Heart right ventricle (tissue), 16 donors: ENCODE measurements around the gene KIAA1328. TPM values are rescaled to one million over a fixed set of nuclear protein-coding genes. Genes with fewer than 3 reads are reported as not detected.
A peak's percentile ranks its signal among the peaks of the same experiment; 100 is the strongest.
"Not testable (repeated sequence)": the region's sequence is repeated elsewhere in the genome, so short reads cannot be mapped to it uniquely, and the experiment has no call there.

Experiments
- ATAC-seq, 8 donors: fragments of 200-7000 bp; cut with Tn5 transposase; one replicate each; pipeline ENCODE4 v1.9.1; 2020; ENCODE audit warnings: mild to moderate bottlenecking in 8 of 8, moderate library complexity in 8 of 8, moderate number of reproducible peaks in 1 of 8
- DNase-seq, 2 donors: peaks; one replicate each; pipeline ENCODE4 v3.0.0-alpha.2; 2020
- H3K27ac ChIP-seq, 10 donors: fragments of 200-600 bp; sonication (generic) in 2 of 10; one replicate each; pipeline versions ENCODE4 v1.5.0 to v1.8.0; 2020 to 2022; ENCODE audit warnings: mild to moderate bottlenecking in 3 of 10
- H3K27me3 ChIP-seq, 7 donors: fragments of 200-600 bp; one replicate each; pipeline ENCODE4 v1.8.0; 2021 to 2022; ENCODE audit warnings: mild to moderate bottlenecking in 2 of 7
- H3K36me3 ChIP-seq, 9 donors: fragments of 200-600 bp; sonication (generic) in 1 of 9; one replicate each; pipeline versions ENCODE4 v1.5.0 to v1.8.0; 2020 to 2022; ENCODE audit warnings: mild to moderate bottlenecking in 2 of 9
- H3K4me1 ChIP-seq, 9 donors: fragments of 200-600 bp; sonication (generic) in 1 of 9; one replicate each; pipeline versions ENCODE4 v1.5.0 to v1.8.0; 2020 to 2022; ENCODE audit warnings: mild to moderate bottlenecking in 4 of 9
- H3K4me3 ChIP-seq, 10 donors: fragments of 200-600 bp; sonication (generic) in 2 of 10; one replicate each; pipeline versions ENCODE4 v1.5.0 to v1.8.0; 2020 to 2022; ENCODE audit warnings: mild to moderate bottlenecking in 7 of 10, moderate library complexity in 2 of 10
- H3K9me3 ChIP-seq, 11 donors: fragments of 200-600 bp in 10 of 11; sonication (generic) in 2 of 11; one replicate each; pipeline versions ENCODE4 v1.5.0 to v1.8.0; 2013 to 2022; ENCODE audit warnings: mild to moderate bottlenecking in 2 of 11, control low read depth in 1 of 11, moderate library complexity in 1 of 11
- WGBS, 2 donors: extraction: QIAGEN DNeasy Blood & Tissue Kit; methylation state at CpG; one replicate each; pipeline ENCODE4 v1.1.7; 2013; ENCODE audit warnings: inconsistent platforms in 1 of 2; 5-methylcytosine and 5-hydroxymethylcytosine counted together
- intact Hi-C, 10 donors: fragments of 100-400 bp; cut with DNase I; formaldehyde crosslinking; loops; one replicate each; pipeline versions ENCODE4 v1.11.1 to v1.14.2; 2022
- polyA plus RNA-seq, 2 donors: library from polyadenylated mRNA; stranded (reverse); fragments of 200-250 nt; gene quantifications; one replicate each; pipeline ENCODE4 v1.2.3, GENCODE V29; 2013
- total RNA-seq, 10 donors: library from RNA; stranded (reverse); fragmentation: NEBNext Ultra II Directional in 3 of 10; extraction: Animal tissue kit (Norgen Biotek cat#: 25700) in 3 of 10; gene quantifications; one replicate each; pipeline versions ENCODE4 v1.2.1 to v1.2.4, GENCODE V29; 2021 to 2023
- TF ChIP-seq, protein P1 (sequence below), 9 donors: fragments of 200-600 bp; sonication (generic) in 2 of 9; IDR thresholded peaks; one replicate each; pipeline versions ENCODE4 v1.5.0 to v1.8.0; 2021 to 2022; ENCODE audit warnings: antibody characterized with exemption in 9 of 9, mild to moderate bottlenecking in 5 of 9, moderate library complexity in 1 of 9
- donor health status: Arrhythmogenic right ventricular cardiomyopathy.
- donor health status: ischemic (EF 13 %, LVEDD 7.1; RV severe dilation, severe dysfunction).
- donor health status: healthy with polysubstance abuse.
- donor health status: DM: no; HTN: yes; CAD: no.
- donor health status: DM: no; HTN: no; CAD: no.
- donor health status: ischemic (EF 25% LVEDD 6.9; RV normal size, moderate dysfunction).
- donor health status: ischemic (EF 25% LVEDD 5.7; RV mildly dilated, moderate dysfunction).
- donor health status: healthy.
- donor health status: DM: yes; HTN: yes; CAD: no.
- donor health status: Ischemic cardiomyopathy.
- donor health status: ischemic (EF 35%, LVEDD 5.7; RV mildly dilated, moderate dysfunction).
- donor health status: nonischemic (EF 11% LVEDD 7.7; RV severe dilation, severe dysfunction).
- donor health status: DM: yes; HTN: yes; CAD: no.
- donor health status: PGD.
- donor health status: ischemic (EF 29% LVEDD 5.4; RV normal size, mild dysfunction).
- donor health status: nonischemic (EF 23%, LVEDD 6.1; RV moderate dilation, normal function).

The KIAA1328 gene
- total and polyA plus RNA-seq, 12 donors: 1.9 to 6.3 (median 5.1) TPM

DNA sequence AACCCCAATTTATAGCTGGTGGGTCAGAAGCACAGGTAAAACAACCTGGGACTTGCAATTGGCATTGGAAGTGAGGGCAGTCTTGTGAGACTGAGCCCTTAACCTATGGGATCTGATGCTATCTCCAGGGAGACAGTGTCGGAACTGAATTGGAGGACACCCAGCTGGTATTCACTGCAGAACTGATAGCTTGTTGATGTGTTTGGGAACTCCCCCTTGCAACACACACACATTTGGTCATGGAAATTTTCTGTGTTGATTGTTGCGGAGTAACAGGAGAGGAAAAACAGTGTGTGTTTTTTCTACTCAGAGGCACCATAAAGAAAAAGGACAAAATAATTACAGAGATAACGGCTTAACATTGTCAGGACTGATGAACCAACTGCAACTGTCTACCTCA is 16.2 kb upstream of the KIAA1328 start:
- ATAC-seq (peak in 2 of 8 donors; percentile 14 to 19), DNase-seq (no peak)
- Histone ChIP-seq H3K27ac (no peak overlapping the region), H3K4me1 (peaks cover 0 to 23% (median 9%) of the 10 kb centered on the region in 9 donors), H3K36me3 (peaks cover 0 to 53% (median 3%) of the 10 kb centered on the region in 9 donors), H3K27me3 (no peaks in the 10 kb centered on the region), H3K4me3 (no peak overlapping the region), H3K9me3 (no peaks in the 10 kb centered on the region)
- intact Hi-C loops: no loop called here
- WGBS, 2 donors: 72 to 80% methylated on average over 3 of the region's 3 CpGs
- TF ChIP-seq, protein P1, sequence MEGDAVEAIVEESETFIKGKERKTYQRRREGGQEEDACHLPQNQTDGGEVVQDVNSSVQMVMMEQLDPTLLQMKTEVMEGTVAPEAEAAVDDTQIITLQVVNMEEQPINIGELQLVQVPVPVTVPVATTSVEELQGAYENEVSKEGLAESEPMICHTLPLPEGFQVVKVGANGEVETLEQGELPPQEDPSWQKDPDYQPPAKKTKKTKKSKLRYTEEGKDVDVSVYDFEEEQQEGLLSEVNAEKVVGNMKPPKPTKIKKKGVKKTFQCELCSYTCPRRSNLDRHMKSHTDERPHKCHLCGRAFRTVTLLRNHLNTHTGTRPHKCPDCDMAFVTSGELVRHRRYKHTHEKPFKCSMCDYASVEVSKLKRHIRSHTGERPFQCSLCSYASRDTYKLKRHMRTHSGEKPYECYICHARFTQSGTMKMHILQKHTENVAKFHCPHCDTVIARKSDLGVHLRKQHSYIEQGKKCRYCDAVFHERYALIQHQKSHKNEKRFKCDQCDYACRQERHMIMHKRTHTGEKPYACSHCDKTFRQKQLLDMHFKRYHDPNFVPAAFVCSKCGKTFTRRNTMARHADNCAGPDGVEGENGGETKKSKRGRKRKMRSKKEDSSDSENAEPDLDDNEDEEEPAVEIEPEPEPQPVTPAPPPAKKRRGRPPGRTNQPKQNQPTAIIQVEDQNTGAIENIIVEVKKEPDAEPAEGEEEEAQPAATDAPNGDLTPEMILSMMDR (IDR thresholded peaks at IDR 0.05): no peak

DNA sequence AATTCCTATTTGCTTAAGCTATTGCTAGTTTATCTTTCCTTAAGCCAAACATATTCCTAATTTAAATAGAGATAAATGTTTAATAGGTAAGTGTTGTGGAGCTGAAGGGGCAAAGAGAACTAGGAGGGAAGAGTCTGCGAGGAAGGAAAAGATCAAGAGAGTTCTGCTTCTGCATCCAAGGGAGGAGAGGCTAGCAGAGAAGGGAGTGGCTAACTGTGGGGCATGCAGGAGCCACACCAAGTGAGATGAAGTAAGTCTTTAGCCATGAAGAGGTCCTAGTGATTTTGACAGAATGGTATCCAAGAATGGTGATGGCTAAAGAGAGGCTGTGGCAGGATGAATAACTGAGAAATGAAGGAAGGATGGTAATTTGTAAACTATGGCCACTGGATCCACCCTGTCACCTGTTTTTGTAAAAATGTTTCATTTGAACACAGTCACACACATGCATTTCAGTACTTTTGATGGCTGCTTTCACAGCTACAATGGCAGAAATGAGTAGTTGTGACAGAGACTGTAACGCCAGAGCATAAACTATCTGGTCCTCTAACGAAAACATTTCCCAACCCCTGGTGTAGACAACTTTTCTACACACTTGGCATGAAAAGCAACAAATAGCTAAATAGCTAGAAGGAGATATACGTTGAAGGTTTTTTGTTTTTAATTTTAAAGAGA is 15.7 kb upstream of the KIAA1328 start:
- 89 to 92% methylated on average over 4 of the region's 4 CpGs for WGBS, 2 donors
- no peaks in the 10 kb centered on the region for H3K9me3 ChIP-seq
- DNase-seq: no peak
- H3K27ac ChIP-seq: no peak overlapping the region
- H3K4me1 ChIP-seq: peaks cover 0 to 23% (median 9%) of the 10 kb centered on the region in 9 donors
- H3K36me3 ChIP-seq: peaks cover 0 to 53% (median 7%) of the 10 kb centered on the region in 9 donors
- peak in 1 of 8 donors; percentile 9 for ATAC-seq
- no peaks in the 10 kb centered on the region for H3K27me3 ChIP-seq
- no peak overlapping the region for H3K4me3 ChIP-seq
- intact Hi-C loops: no loop called here
- TF ChIP-seq, protein P1 (IDR thresholded peaks at IDR 0.05): no peak

DNA sequence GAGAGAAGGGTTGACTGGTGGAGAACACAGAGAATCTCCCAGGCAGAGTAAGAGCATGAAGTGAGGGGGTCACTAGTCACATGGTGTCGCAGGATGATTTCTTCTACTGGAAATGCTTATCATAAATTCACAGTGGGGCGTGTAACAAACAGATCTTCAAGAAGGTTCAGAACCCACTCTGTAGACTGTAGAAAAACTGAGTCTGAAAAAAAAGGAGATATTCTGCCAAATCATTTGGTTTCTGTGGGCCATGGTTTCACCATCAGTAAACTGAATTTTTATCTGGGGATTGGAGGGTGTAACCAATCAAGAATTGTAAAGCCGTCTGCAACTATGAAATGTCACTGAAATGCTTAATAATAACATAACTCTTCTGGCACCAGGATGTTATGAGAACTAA is 15.1 kb upstream of the KIAA1328 start:
- Histone ChIP-seq H3K27me3 (no peaks in the 10 kb centered on the region), H3K36me3 (peaks cover 0 to 58% (median 11%) of the 10 kb centered on the region in 9 donors), H3K4me1 (peaks cover 0 to 23% (median 9%) of the 10 kb centered on the region in 9 donors), H3K9me3 (no peaks in the 10 kb centered on the region), H3K4me3 (no peak overlapping the region), H3K27ac (no peak overlapping the region)
- ATAC-seq (no peak), DNase-seq (no peak)
- intact Hi-C loops: no loop called here
- WGBS, 2 donors: 90 to 92% methylated on average over 3 of the region's 3 CpGs
- TF ChIP-seq, protein P1 (IDR thresholded peaks at IDR 0.05): no peak

DNA sequence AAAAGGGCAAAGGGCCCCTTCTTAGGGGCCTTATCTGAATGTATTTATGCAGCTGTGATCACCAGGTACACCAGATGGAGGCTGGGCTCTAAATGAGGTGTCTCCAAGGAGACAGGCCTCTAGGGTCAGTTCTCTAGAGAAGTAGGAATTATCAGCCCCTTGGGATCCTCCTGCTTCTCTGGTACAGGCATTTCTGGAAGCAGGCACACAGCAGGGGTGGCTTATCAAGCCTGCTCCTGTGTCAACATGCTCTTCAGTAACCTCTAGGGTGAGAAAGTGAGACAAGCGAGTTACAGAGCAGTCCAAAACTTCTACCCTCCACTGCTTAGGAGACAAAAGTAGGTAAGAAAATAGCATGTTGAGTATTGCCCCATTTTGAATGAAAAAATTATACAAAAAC is 13.9 kb upstream of the KIAA1328 start:
- ATAC-seq: peak; percentile 30 to 73 (median 53)
- peak overlapping the region in 2 of 10 donors; percentile 5 to 30 for H3K27ac ChIP-seq

DNA sequence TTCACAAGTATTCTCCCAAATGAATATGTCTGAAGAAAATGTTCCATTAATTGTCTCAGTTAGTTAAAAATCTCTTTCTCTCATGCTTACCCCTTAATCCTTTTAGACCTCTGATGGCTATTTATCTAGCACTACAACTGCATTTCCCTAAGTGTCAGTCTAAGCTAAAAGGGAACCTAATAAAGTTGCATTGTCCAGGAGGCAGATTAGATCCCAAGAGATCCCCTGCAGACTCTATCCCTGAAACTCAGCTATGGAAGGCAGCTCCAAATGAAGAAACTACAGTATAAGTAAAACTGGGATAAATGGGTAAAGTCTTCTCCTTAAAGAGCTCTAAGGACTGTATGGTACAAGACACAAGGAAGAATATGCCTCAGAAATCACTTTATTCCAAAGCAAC is 12.8 kb upstream of the KIAA1328 start:
- H3K4me3 ChIP-seq, intact Hi-C loops, DNase-seq, H3K27ac ChIP-seq, H3K27me3 ChIP-seq, ATAC-seq, H3K9me3 ChIP-seq: not testable (repeated sequence)
- H3K4me1 ChIP-seq: peaks cover 0 to 19% (median 9%) of the 10 kb centered on the region in 9 donors
- H3K36me3 ChIP-seq: peaks cover 0 to 61% (median 12%) of the 10 kb centered on the region in 9 donors

More for the DNA sequence above, 13.9 kb upstream of the KIAA1328 start:
- Histone ChIP-seq H3K4me1 (peaks cover 0 to 19% (median 9%) of the 10 kb centered on the region in 9 donors), H3K4me3 (no peak overlapping the region), H3K9me3 (no peaks in the 10 kb centered on the region), H3K27me3 (no peaks in the 10 kb centered on the region), H3K36me3 (peaks cover 0 to 61% (median 12%) of the 10 kb centered on the region in 9 donors)
- DNase-seq: peak in 1 of 2 donors; percentile 5
- intact Hi-C loops: no loop called here
- TF ChIP-seq, protein P1 (IDR thresholded peaks at IDR 0.05): no peak
- WGBS, 2 donors: 12 to 36% methylated on average over 1 of the region's 1 CpG
